Measurements from ENCODE around the gene CAMSAP3. TPM values are rescaled to one million over a fixed set of nuclear protein-coding genes. Genes with fewer than 3 reads are reported as not detected.

CAMSAP3 gene, protein sequence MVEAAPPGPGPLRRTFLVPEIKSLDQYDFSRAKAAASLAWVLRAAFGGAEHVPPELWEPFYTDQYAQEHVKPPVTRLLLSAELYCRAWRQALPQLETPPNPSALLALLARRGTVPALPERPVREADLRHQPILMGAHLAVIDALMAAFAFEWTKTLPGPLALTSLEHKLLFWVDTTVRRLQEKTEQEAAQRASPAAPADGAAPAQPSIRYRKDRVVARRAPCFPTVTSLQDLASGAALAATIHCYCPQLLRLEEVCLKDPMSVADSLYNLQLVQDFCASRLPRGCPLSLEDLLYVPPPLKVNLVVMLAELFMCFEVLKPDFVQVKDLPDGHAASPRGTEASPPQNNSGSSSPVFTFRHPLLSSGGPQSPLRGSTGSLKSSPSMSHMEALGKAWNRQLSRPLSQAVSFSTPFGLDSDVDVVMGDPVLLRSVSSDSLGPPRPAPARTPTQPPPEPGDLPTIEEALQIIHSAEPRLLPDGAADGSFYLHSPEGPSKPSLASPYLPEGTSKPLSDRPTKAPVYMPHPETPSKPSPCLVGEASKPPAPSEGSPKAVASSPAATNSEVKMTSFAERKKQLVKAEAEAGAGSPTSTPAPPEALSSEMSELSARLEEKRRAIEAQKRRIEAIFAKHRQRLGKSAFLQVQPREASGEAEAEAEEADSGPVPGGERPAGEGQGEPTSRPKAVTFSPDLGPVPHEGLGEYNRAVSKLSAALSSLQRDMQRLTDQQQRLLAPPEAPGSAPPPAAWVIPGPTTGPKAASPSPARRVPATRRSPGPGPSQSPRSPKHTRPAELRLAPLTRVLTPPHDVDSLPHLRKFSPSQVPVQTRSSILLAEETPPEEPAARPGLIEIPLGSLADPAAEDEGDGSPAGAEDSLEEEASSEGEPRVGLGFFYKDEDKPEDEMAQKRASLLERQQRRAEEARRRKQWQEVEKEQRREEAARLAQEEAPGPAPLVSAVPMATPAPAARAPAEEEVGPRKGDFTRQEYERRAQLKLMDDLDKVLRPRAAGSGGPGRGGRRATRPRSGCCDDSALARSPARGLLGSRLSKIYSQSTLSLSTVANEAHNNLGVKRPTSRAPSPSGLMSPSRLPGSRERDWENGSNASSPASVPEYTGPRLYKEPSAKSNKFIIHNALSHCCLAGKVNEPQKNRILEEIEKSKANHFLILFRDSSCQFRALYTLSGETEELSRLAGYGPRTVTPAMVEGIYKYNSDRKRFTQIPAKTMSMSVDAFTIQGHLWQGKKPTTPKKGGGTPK
- 10 to 100 TPM; 20.5 to 22.3 TPM for total RNA-seq
- polyA plus RNA-seq (ENCODE audit: insufficient read length in 6 of 6), result 10 to 100 TPM; 10.5 to 17.1 (median 14.1) TPM
- long read RNA-seq, donor 1, partial matches to known transcripts, result 7 of 8 reads
- long read RNA-seq, donor 1, other reads (novel, unspliced or antisense), result 0 of 8 reads
- long read RNA-seq, donor 2, partial matches to known transcripts, result 33 of 44 reads
- long read RNA-seq, donor 2, other reads (novel, unspliced or antisense), result 11 of 44 reads
- long read RNA-seq, donor 3, partial matches to known transcripts, result 38 of 50 reads
- long read RNA-seq, donor 3, other reads (novel, unspliced or antisense), result 11 of 50 reads
- long read RNA-seq, donor 4, partial matches to known transcripts, result 1 of 1 reads
- long read RNA-seq, donor 4, other reads (novel, unspliced or antisense), result 0 of 1 reads
- long read RNA-seq, donor 5, partial matches to known transcripts, result 51 of 56 reads
- long read RNA-seq, donor 5, other reads (novel, unspliced or antisense), result 5 of 56 reads
- long read RNA-seq, donor 6, partial matches to known transcripts, result 0 of 1 reads
- long read RNA-seq, donor 6, other reads (novel, unspliced or antisense), result 0 of 1 reads
- long read RNA-seq, donor 7, result 0 reads
- long read RNA-seq, donor 8, partial matches to known transcripts, result 0 of 4 reads
- long read RNA-seq, donor 8, other reads (novel, unspliced or antisense), result 0 of 4 reads
- long read RNA-seq, donor 9, result 0 reads
- long read RNA-seq, donor 10, partial matches to known transcripts, result 1 of 1 reads
- long read RNA-seq, donor 10, other reads (novel, unspliced or antisense), result 0 of 1 reads
- long read RNA-seq, donor 11, result 0 reads
- long read RNA-seq, donor 12, partial matches to known transcripts, result 28 of 30 reads
- long read RNA-seq, donor 12, other reads (novel, unspliced or antisense), result 0 of 30 reads

DNA sequence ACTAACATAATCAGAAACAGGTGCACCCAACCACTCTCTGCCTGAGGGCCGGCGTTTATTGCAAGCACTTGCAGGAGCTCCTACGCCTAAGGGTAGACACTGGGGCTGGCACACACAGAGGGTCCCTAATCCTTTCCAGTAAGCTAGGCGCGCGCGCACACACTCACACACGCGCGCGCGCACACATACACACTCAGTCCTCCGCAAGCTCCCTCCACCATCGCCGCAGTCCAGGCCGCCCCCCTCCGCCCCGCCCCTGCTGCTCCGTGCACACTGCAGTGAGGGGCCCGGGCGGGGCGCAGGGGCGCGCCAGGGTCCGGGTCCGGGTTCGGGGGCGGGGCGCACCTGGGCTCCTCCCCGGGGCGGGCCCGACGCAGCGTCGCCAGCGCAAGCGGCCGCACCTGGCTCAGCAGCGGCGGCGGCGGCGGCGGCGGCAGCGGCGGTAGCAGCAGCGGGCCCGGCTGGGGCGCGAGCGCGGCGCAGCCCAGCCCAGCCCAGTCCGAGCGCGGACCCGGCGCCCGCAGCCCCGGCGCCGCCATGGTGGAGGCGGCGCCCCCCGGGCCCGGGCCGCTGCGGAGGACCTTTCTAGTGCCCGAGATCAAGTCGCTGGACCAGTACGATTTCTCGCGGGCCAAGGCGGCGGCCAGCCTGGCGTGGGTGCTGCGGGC lies at the start of gene CAMSAP3:
CAMSAP3 (plus strand) TSS at position 398 of the 668 bp plus-strand sequence; CDS start at position 538, 140 bp downstream.
- peak in 2 of 4 donors; percentile 58 to 86 for DNase-seq
- TF ChIP-seq, protein P1, sequence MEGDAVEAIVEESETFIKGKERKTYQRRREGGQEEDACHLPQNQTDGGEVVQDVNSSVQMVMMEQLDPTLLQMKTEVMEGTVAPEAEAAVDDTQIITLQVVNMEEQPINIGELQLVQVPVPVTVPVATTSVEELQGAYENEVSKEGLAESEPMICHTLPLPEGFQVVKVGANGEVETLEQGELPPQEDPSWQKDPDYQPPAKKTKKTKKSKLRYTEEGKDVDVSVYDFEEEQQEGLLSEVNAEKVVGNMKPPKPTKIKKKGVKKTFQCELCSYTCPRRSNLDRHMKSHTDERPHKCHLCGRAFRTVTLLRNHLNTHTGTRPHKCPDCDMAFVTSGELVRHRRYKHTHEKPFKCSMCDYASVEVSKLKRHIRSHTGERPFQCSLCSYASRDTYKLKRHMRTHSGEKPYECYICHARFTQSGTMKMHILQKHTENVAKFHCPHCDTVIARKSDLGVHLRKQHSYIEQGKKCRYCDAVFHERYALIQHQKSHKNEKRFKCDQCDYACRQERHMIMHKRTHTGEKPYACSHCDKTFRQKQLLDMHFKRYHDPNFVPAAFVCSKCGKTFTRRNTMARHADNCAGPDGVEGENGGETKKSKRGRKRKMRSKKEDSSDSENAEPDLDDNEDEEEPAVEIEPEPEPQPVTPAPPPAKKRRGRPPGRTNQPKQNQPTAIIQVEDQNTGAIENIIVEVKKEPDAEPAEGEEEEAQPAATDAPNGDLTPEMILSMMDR (IDR thresholded peaks at IDR 0.05), result no peak
- Histone ChIP-seq H3K27ac (no peak within 1 kb of the TSS), H3K4me1 (peaks cover 0 to 9% of the 10 kb centered on the region in 2 donors), H3K36me3 (no peaks in the 10 kb centered on the region), H3K27me3 (peaks cover 20 to 73% of the 10 kb centered on the region in 2 donors), H3K9me3 (no peaks in the 10 kb centered on the region), H3K4me3 (peak within 1 kb of the TSS; percentile 29 to 41)
- ATAC-seq, result peak; percentile 93
- intact Hi-C loops (cut with DNase I), result no loop called here

DNA sequence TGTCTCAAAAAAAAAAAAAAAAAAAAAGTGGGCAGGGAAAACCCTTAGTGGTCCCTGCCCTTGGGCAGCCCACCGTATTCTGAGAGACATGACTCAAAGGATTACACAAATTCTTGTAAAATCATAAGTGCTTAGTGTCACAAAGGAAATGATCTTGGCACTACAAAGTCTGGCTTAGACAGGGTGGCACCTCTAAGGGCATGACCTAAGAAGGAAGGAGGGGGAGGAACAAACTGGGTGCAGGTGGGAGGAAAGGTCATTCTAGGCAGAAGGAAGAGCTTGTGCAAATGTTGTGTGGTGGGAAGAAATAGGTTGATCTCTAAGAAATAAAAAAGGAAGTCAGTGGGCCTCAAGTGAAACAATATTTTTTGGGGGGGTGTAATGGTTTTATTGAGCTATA lies 49.8 kb upstream of the CAMSAP3 start:
- intact Hi-C loops (cut with DNase I), result no loop called here
- DNase-seq (no peak), ATAC-seq (peak; percentile 16)
- H3K4me1 ChIP-seq, result peaks cover 0 to 58% of the 10 kb centered on the region in 2 donors
- peaks cover 0 to 72% of the 10 kb centered on the region in 2 donors for H3K36me3 ChIP-seq
- H3K27ac ChIP-seq, result peak overlapping the region in 1 of 2 donors; percentile 95
- TF ChIP-seq, protein P1 (IDR thresholded peaks at IDR 0.05), result no peak
- no peak overlapping the region for H3K4me3 ChIP-seq
- H3K27me3 ChIP-seq, result no peaks in the 10 kb centered on the region
- no peaks in the 10 kb centered on the region for H3K9me3 ChIP-seq

DNA sequence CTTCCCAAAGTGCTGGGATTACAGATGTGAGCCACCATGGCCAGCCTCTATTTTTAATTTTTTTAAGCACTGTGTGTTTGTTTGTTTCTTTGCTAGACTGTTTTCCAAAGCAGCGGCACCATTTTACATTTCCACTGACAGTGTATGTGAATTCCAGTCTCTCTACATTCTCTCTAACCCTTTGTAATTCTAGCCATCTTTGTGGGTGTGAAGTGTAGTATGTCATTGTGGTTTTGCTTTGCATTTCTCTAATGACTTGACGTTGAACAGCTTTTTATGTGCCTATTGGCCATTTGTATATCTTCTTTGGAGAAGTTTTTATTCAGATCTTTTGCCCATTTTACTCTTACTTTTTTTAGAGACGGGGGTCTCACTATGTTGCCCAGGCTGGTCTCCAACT lies 48.5 kb upstream of the CAMSAP3 start:
- peaks cover 0 to 72% of the 10 kb centered on the region in 2 donors for H3K36me3 ChIP-seq
- no peaks in the 10 kb centered on the region for H3K9me3 ChIP-seq
- intact Hi-C loops (cut with DNase I), result no loop called here
- H3K4me1 ChIP-seq, result peaks cover 0 to 50% of the 10 kb centered on the region in 2 donors
- TF ChIP-seq, protein P1 (IDR thresholded peaks at IDR 0.05), result no peak
- DNase-seq, result no peak
- H3K27me3 ChIP-seq, result no peaks in the 10 kb centered on the region
- ATAC-seq, result no peak
- H3K27ac ChIP-seq, result peak overlapping the region in 1 of 2 donors; percentile 95
- no peak overlapping the region for H3K4me3 ChIP-seq

Data from left lung (tissue), 14 donors.